Astrocyte (in vitro differentiated cells and primary cell): ENCODE measurements around the gene RAB5IF. TPM values are rescaled to one million over a fixed set of nuclear protein-coding genes. Genes with fewer than 3 reads are reported as not detected.

Source experiments
- DNase-seq: peaks from one replicate; pipeline ENCODE4 v3.0.0-alpha.2; 2010; ENCODE audit warnings: low read depth
- FAIRE-seq: peaks from 2 replicates; lab custom pipeline; 2011; peaks lifted over from hg19 to GRCh38; lab: Jason Lieb, UNC
- H2AFZ ChIP-seq: 2 replicates; pipeline ENCODE4 v1.6.0; 2012; ENCODE audit warnings: low read depth, low read length, inconsistent platforms
- H3K27ac ChIP-seq: 2 replicates; pipeline ENCODE4 v1.5.1; 2011; ENCODE audit warnings: low read depth, low read length, inconsistent platforms
- H3K27me3 ChIP-seq: 2 replicates; pipeline ENCODE4 v1.6.0; 2011; ENCODE audit warnings: low read length, inconsistent platforms; ENCODE audit not compliant: insufficient read depth
- H3K36me3 ChIP-seq: 2 replicates; pipeline ENCODE4 v1.5.1; 2011; ENCODE audit warnings: low read length, inconsistent platforms; ENCODE audit not compliant: insufficient read depth
- H3K4me1 ChIP-seq: 2 replicates; pipeline ENCODE4 v1.5.1; 2011; ENCODE audit warnings: low read length, inconsistent platforms; ENCODE audit not compliant: insufficient read depth
- H3K4me2 ChIP-seq: 2 replicates; pipeline ENCODE4 v1.6.0; 2012; ENCODE audit warnings: low read length, inconsistent platforms
- H3K4me3 ChIP-seq: 2 replicates; pipeline ENCODE4 v1.5.1; 2011; ENCODE audit warnings: low read depth, mild to moderate bottlenecking, low read length, inconsistent platforms; ENCODE audit not compliant: insufficient read depth
- H3K79me2 ChIP-seq: 2 replicates; pipeline ENCODE4 v1.6.0; 2012; ENCODE audit warnings: mild to moderate bottlenecking, low read length, inconsistent platforms; ENCODE audit not compliant: insufficient read depth
- H3K9ac ChIP-seq: 2 replicates; pipeline ENCODE4 v1.6.0; 2012; ENCODE audit warnings: mild to moderate bottlenecking, low read length, inconsistent platforms
- H3K9me3 ChIP-seq: 2 replicates; pipeline ENCODE4 v1.5.1; 2012; ENCODE audit warnings: low read depth, mild to moderate bottlenecking, low read length, inconsistent platforms; ENCODE audit not compliant: insufficient read depth
- H4K20me1 ChIP-seq: 2 replicates; pipeline ENCODE4 v1.6.0; 2012; ENCODE audit warnings: low read length, inconsistent platforms; ENCODE audit not compliant: insufficient read depth
- H3K27ac Mint-ChIP-seq: one replicate; pipeline ENCODE4 v1.8.0; 2021; ENCODE audit warnings: mild to moderate bottlenecking, mixed read lengths; ENCODE audit not compliant: unreplicated experiment
- H3K27me3 Mint-ChIP-seq: one replicate; pipeline ENCODE4 v1.8.0; 2021; ENCODE audit warnings: low read depth, mixed read lengths; ENCODE audit not compliant: unreplicated experiment
- H3K36me3 Mint-ChIP-seq: one replicate; pipeline ENCODE4 v1.8.0; 2021; ENCODE audit warnings: low read depth, mixed read lengths; ENCODE audit not compliant: unreplicated experiment
- H3K4me1 Mint-ChIP-seq: one replicate; pipeline ENCODE4 v1.8.0; 2021; ENCODE audit warnings: low read depth, mixed read lengths; ENCODE audit not compliant: unreplicated experiment
- H3K4me3 Mint-ChIP-seq: one replicate; pipeline ENCODE4 v1.8.0; 2021; ENCODE audit warnings: mild to moderate bottlenecking, moderate library complexity, mixed read lengths; ENCODE audit not compliant: unreplicated experiment
- H3K9me3 Mint-ChIP-seq: one replicate; pipeline ENCODE4 v1.8.0; 2021; ENCODE audit warnings: mild to moderate bottlenecking, mixed read lengths; ENCODE audit not compliant: unreplicated experiment
- CTCF ChIP-seq: IDR thresholded peaks from 2 replicates; pipeline ENCODE4 v1.5.1; 2011; ENCODE audit warnings: low read depth, mild to moderate bottlenecking, inconsistent platforms, low read length, moderate library complexity; ENCODE audit not compliant: insufficient read depth
- EZH2 ChIP-seq: IDR thresholded peaks from 2 replicates; pipeline ENCODE4 v1.6.1; 2012; ENCODE audit warnings: mild to moderate bottlenecking, low read length, inconsistent platforms; ENCODE audit not compliant: insufficient read depth
- total RNA-seq: library from RNA; stranded (reverse); gene quantifications from 2 replicates; pipeline ENCODE4 v1.2.1, GENCODE V29; 2021

The RAB5IF gene
- total RNA-seq, 1 donor from 2014 or later = 117 TPM

DNA sequence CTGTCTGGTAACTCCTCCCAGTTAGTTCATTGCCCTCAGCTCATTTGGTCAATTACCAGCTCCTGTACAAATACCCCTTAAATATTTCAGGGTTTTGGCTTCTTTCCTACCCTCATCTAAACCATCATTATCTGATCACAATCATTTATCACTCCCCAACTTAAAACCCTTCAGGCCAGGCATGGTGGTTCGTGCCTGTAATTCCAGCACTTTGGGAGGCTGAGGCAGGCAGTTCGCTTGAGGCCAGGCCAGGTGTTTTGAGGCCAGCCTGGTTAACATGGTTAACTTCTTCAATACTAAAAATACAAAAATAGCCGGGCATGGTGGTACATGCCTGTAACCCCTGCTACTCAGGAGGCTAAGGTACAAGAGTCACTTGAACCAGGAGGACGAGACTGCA lies 22.8 kb upstream of the RAB5IF start:
- Histone ChIP-seq H3K4me2 (no peak overlapping the region), H3K27ac (no peak overlapping the region), H3K4me3 (no peak overlapping the region), H3K36me3 (peaks cover 12% of the 10 kb centered on the region), H3K9ac (no peak overlapping the region), H3K4me1 (peaks cover 3% of the 10 kb centered on the region), H4K20me1 (peaks cover 34% of the 10 kb centered on the region), H3K9me3 (no peaks in the 10 kb centered on the region), H3K79me2 (peaks cover 16% of the 10 kb centered on the region), H3K27me3 (no peaks in the 10 kb centered on the region), H2AFZ (no peak overlapping the region)
- no peaks in the 10 kb centered on the region for H3K27me3 Mint-ChIP-seq
- peaks cover 7% of the 10 kb centered on the region for H3K4me1 Mint-ChIP-seq
- H3K4me3 Mint-ChIP-seq = no peak overlapping the region
- DNase-seq (no peak), FAIRE-seq (no peak)
- no peak overlapping the region for H3K27ac Mint-ChIP-seq
- TF ChIP-seq EZH2 = no peak
- TF ChIP-seq CTCF = no peak
- H3K36me3 Mint-ChIP-seq = peaks cover 33% of the 10 kb centered on the region
- no peaks in the 10 kb centered on the region for H3K9me3 Mint-ChIP-seq

DNA sequence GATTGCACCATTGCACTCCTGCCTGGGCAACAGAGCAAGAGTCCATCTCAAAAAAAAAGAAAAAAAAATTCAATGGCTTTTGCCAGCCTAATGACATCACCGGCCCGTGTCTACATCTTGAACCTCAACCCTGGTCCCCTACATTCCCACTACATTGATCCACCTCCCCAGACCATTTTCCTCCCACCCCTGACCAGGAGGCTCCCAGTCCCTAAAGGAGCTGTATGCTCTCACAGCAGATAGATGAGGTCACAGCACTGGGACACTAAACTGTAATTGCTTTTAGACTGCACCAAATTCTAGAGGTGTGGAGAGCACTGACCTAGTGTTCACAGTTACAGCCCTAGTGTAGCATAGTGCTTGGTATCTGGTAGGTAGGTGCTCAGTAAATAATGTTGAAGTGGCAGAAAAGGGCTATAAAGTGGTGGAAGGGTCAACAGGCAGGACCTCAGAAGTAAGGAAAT lies 21.5 kb upstream of the RAB5IF start:
- Mint-ChIP-seq H3K36me3 (peaks cover 27% of the 10 kb centered on the region), H3K9me3 (no peaks in the 10 kb centered on the region), H3K27me3 (no peaks in the 10 kb centered on the region), H3K4me3 (no peak overlapping the region), H3K27ac (no peak overlapping the region), H3K4me1 (peaks cover 7% of the 10 kb centered on the region)
- Histone ChIP-seq H3K4me2 (no peak overlapping the region), H3K9me3 (no peaks in the 10 kb centered on the region), H3K27me3 (no peaks in the 10 kb centered on the region), H3K4me1 (peaks cover 3% of the 10 kb centered on the region), H3K9ac (no peak overlapping the region), H3K36me3 (peaks cover 12% of the 10 kb centered on the region), H4K20me1 (peaks cover 23% of the 10 kb centered on the region), H2AFZ (no peak overlapping the region), H3K79me2 (peaks cover 4% of the 10 kb centered on the region), H3K27ac (no peak overlapping the region), H3K4me3 (no peak overlapping the region)
- DNase-seq (no peak), FAIRE-seq (no peak)
- TF ChIP-seq CTCF (no peak), EZH2 (no peak)

DNA sequence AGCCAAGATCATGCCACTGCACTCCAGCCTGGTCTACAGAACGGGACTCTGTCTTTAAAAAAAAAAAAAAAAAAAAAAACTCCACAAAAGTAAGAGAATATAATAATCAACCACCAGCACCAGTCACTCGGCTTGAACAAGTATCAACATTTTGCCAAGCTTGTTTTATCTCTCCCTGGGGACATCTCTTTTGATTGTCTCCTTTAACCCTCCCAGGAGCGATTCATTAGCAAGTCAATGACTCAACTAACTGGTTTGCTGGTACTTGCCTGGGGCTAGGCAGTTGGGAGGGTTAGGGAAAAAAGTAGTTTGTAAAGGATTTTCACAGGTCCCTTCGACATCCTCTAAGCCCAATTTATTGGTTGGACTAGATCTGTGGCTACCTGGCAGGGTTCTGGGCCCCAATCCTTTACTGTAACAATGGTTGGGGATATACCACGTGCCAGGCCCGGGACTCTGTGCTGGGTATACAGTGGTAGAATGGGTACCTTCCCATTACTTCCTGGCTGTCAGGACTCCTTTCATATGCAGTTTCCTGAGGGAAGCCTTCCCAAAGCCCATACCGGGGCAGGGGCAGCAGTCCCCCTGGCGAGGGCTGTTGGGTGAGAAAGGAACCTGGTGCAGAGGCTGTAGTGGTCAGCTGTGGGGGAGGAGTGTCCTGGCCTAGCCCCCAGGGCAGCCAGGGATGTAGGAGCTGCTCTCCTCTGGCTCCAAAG lies 20.0 kb upstream of the RAB5IF start:
- TF ChIP-seq EZH2 = no peak
- TF ChIP-seq CTCF = no peak
- no peak overlapping the region for H3K4me3 ChIP-seq
- Mint-ChIP-seq H3K27ac (no peak overlapping the region), H3K9me3 (no peaks in the 10 kb centered on the region), H3K36me3 (peaks cover 14% of the 10 kb centered on the region), H3K4me3 (no peak overlapping the region), H3K27me3 (no peaks in the 10 kb centered on the region), H3K4me1 (no peaks in the 10 kb centered on the region)
- H3K9ac ChIP-seq = no peak overlapping the region
- no peak overlapping the region for H3K27ac ChIP-seq
- no peak overlapping the region for H3K4me2 ChIP-seq
- DNase-seq (no peak), FAIRE-seq (no peak)
- no peaks in the 10 kb centered on the region for H3K4me1 ChIP-seq
- no peaks in the 10 kb centered on the region for H3K9me3 ChIP-seq
- H2AFZ ChIP-seq = no peak overlapping the region
- H3K36me3 ChIP-seq = peaks cover 7% of the 10 kb centered on the region
- H4K20me1 ChIP-seq = peaks cover 10% of the 10 kb centered on the region
- H3K27me3 ChIP-seq = no peaks in the 10 kb centered on the region
- no peaks in the 10 kb centered on the region for H3K79me2 ChIP-seq
